ENCODE measurements around the gene RNF167. TPM values are rescaled to one million over a fixed set of nuclear protein-coding genes. Genes with fewer than 3 reads are reported as not detected.

RNF167 gene
- total and polyA plus RNA-seq, 2 of the 4 experiments (the other 2 are of a cell fraction): 13.1 to 79.5 TPM

DNA sequence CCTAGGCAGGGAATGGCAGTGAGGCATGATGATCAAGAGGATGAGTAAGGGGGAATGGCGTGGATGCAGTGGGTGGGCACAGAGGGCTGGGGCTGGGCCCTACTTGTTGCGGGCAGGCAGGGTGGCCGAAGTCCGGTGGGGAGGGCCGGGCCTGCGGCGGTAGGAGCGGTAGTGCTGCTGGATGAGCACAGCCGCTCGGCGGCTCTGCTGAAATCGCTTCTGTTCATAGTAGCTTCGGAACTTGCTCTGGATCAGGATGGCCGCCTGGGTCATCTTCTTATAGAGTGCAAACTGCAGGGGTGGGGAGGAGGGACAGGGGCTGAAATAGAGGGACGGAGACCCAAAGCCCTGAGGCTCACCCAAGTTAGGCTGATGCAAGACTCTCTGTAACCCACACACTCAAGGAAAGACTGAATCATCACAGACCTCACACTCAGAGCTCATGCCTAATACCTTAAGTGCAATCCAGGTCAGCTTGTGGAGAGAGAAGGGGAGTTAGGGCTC, 29.0 kb downstream of the RNF167 start:
- Histone ChIP-seq H2BK15ac (ENCODE audit: low read depth, low read length) (peak overlapping the region; percentile 67; the same call in 2 of the 3 replicates), H2AK9ac (replicated peaks; ENCODE audit: low read depth, low read length, poor library complexity) (peak overlapping the region; percentile 100), H3K9me3 (ENCODE audit: control insufficient read depth, insufficient read depth, low read length) (no peaks in the 10 kb centered on the region), H2BK5ac (ENCODE audit: low read depth, low read length, poor library complexity, severe bottlenecking) (peak overlapping the region; percentile 94), H3K4ac (ENCODE audit: low read depth, low read length) (peak overlapping the region; percentile 100), H4K5ac (ENCODE audit: low read depth, low read length) (peak overlapping the region; percentile 56), H3K27ac (ENCODE audit: insufficient read depth, low read length) (peak overlapping the region; percentile 79), H2AK5ac (ENCODE audit: low read depth, low read length) (peak overlapping the region; percentile 100), H3K56ac (ENCODE audit: extremely low read depth, insufficient read depth, low read length) (peak overlapping the region; percentile 99), H3K4me2 (ENCODE audit: low read depth, low read length) (peak overlapping the region; percentile 54), H2BK20ac (ENCODE audit: low read depth, low read length) (peak overlapping the region; percentile 71), H2BK120ac (ENCODE audit: low read depth, low read length) (peak overlapping the region; percentile 85), H3K14ac (replicated peaks; ENCODE audit: low read depth, low read length) (peak overlapping the region; percentile 83), H3K9me1 (ENCODE audit: insufficient read depth, low read length) (peaks cover 21% of the 10 kb centered on the region), H3K27me3 (ENCODE audit: control insufficient read depth, insufficient read depth, low read length) (no peaks in the 10 kb centered on the region), H3K4me3 (ENCODE audit: insufficient read depth, low read depth, low read length) (peak overlapping the region; percentile 39), H2AFZ (replicated peaks; ENCODE audit: low read length, poor library complexity) (peak overlapping the region; percentile 91), H4K91ac (ENCODE audit: insufficient read depth, low read depth, low read length) (peak overlapping the region; percentile 99), H3K18ac (ENCODE audit: low read depth, low read length) (peak overlapping the region; percentile 87), H3K23ac (ENCODE audit: low read depth, low read length) (peak overlapping the region; percentile 88), H4K20me1 (ENCODE audit: insufficient read depth, low read length) (peaks cover 3% of the 10 kb centered on the region; the same call in 1 of the 2 replicates), H3K4me1 (ENCODE audit: control insufficient read depth, insufficient read depth, low read length) (peaks cover 14% of the 10 kb centered on the region), H3K36me3 (ENCODE audit: control insufficient read depth, insufficient read depth, low read length) (peaks cover 27% of the 10 kb centered on the region), H3K9ac (ENCODE audit: low read depth, low read length) (peak overlapping the region; percentile 99), H4K8ac (ENCODE audit: low read depth in 2 of 2, low read length in 2 of 2) (peak overlapping the region; percentile 96 to 97), H3K79me1 (ENCODE audit: low read depth in 1 of 2, low read length in 2 of 2) (peaks cover 18 to 66% of the 10 kb centered on the region in 2 experiments)
- ChIA-PET POLR2A (ENCODE audit: unreplicated experiment) (interaction anchor here (1.4 kb wide), 1 partner anchor 10 kb away, joined by 4 read pairs; no protein-coding TSS in a partner anchor), CTCF (no interaction called here)
- DNase-seq (peak; percentile 95), ATAC-seq (ENCODE audit: low read depth) (peak; percentile 2)
- BruUV-seq (replicated peaks): no TSS peak
- dilution Hi-C loops (cut with HindIII; ENCODE audit: low sequenced_read_pairs, unreplicated experiment) (no loop called here), in situ Hi-C loops (cut with MboI; ENCODE audit: low sequenced_read_pairs) (no loop called here), intact Hi-C loops (cut with micrococcal nuclease) (loop anchor here (5.0 kb wide), 1 partner anchor 62 kb away; no protein-coding TSS in a partner anchor)
- no CpG with 5 or more reads among the region's 15 CpGs for WGBS, 2 experiments (ENCODE audit: extremely low coverage in 2 of 2, insufficient read length in 1 of 2)
- no peak for TF ChIP-seq SMC3 (IDR thresholded peaks at IDR 0.05; ENCODE audit: low read depth, low read length)
- no peak for TF ChIP-seq RFX5 (IDR thresholded peaks at IDR 0.05; ENCODE audit: low read depth, low read length)
- TF ChIP-seq NFE2L2 (IDR thresholded peaks at IDR 0.05; ENCODE audit: low read depth, low read length): no peak
- peak; percentile 77 for TF ChIP-seq POLR2A (IDR thresholded peaks at IDR 0.05; ENCODE audit: low read depth, low read length)
- no peak for TF ChIP-seq MXI1 (IDR thresholded peaks at IDR 0.05; ENCODE audit: borderline replicate concordance, low read depth, low read length)
- TF ChIP-seq, protein P1, sequence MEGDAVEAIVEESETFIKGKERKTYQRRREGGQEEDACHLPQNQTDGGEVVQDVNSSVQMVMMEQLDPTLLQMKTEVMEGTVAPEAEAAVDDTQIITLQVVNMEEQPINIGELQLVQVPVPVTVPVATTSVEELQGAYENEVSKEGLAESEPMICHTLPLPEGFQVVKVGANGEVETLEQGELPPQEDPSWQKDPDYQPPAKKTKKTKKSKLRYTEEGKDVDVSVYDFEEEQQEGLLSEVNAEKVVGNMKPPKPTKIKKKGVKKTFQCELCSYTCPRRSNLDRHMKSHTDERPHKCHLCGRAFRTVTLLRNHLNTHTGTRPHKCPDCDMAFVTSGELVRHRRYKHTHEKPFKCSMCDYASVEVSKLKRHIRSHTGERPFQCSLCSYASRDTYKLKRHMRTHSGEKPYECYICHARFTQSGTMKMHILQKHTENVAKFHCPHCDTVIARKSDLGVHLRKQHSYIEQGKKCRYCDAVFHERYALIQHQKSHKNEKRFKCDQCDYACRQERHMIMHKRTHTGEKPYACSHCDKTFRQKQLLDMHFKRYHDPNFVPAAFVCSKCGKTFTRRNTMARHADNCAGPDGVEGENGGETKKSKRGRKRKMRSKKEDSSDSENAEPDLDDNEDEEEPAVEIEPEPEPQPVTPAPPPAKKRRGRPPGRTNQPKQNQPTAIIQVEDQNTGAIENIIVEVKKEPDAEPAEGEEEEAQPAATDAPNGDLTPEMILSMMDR (conservative IDR thresholded peaks at IDR 0.05; ENCODE audit: low read depth, low read length): no peak
- peak; percentile 98 for TF ChIP-seq CEBPB (IDR thresholded peaks at IDR 0.05; ENCODE audit: low read depth, low read length)
- TF ChIP-seq BHLHE40 (IDR thresholded peaks at IDR 0.05; ENCODE audit: low read depth, low read length): peak; percentile 66
- TF ChIP-seq MAZ (IDR thresholded peaks at IDR 0.05; ENCODE audit: borderline replicate concordance, low read depth, low read length): no peak; the same call in none of the 2 replicates
- TF ChIP-seq RCOR1 (IDR thresholded peaks at IDR 0.05; ENCODE audit: insufficient replicate concordance, low read length): no peak
- TF ChIP-seq, protein P2, sequence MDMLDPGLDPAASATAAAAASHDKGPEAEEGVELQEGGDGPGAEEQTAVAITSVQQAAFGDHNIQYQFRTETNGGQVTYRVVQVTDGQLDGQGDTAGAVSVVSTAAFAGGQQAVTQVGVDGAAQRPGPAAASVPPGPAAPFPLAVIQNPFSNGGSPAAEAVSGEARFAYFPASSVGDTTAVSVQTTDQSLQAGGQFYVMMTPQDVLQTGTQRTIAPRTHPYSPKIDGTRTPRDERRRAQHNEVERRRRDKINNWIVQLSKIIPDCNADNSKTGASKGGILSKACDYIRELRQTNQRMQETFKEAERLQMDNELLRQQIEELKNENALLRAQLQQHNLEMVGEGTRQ (IDR thresholded peaks at IDR 0.05; ENCODE audit: low read depth, low read length): 0 out of 2 replicates have a peak, but pooled peaks have one; percentile 5
- TF ChIP-seq CHD1 (IDR thresholded peaks at IDR 0.05; ENCODE audit: low read depth, low read length): no peak
- TF ChIP-seq RAD21 (IDR thresholded peaks at IDR 0.05; ENCODE audit: low read length): no peak
- peak; percentile 89 for TF ChIP-seq FOS (IDR thresholded peaks at IDR 0.05; ENCODE audit: low read depth, low read length)
- TF ChIP-seq, protein P3, sequence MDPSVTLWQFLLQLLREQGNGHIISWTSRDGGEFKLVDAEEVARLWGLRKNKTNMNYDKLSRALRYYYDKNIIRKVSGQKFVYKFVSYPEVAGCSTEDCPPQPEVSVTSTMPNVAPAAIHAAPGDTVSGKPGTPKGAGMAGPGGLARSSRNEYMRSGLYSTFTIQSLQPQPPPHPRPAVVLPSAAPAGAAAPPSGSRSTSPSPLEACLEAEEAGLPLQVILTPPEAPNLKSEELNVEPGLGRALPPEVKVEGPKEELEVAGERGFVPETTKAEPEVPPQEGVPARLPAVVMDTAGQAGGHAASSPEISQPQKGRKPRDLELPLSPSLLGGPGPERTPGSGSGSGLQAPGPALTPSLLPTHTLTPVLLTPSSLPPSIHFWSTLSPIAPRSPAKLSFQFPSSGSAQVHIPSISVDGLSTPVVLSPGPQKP (IDR thresholded peaks at IDR 0.05; ENCODE audit: borderline replicate concordance, low read depth, low read length): no peak
- TF ChIP-seq MAFK (IDR thresholded peaks at IDR 0.05; ENCODE audit: low read depth, low read length): no peak
